ENCODE measurements around the gene LMF1. TPM values are rescaled to one million over a fixed set of nuclear protein-coding genes. Genes with fewer than 3 reads are reported as not detected.

Gene LMF1
- total RNA-seq, 6 donors from 2014 or later = 20.3 to 147 (median 28.2) TPM

DNA sequence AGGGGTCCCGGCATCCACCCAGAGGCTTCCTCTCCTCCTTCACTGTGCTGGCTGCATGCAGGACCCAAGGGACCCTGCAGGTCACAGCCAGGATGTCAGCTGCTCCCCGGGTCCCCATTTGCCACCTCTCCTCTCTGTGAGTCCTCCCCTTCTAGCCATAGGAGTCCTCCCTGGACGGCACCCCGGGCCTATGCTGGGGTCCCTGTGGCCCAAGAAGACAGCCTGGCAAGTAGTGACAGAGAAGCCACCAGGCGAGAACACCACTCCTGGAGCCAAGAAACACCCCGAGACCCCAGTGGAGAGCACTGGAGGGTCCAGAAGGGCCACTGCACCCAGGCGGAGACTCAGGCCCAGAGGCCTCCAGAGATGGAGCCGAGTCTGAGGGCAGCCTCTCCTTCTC, 44.1 kb downstream of the LMF1 start:
- DNase-seq (no peak), ATAC-seq (ENCODE audit: low FRiP score in 2 of 2) (no peak)
- Histone ChIP-seq H3K27ac (no peak overlapping the region), H3K27me3 (no peaks in the 10 kb centered on the region), H3K4me3 (no peak overlapping the region), H3K9me3 (no peaks in the 10 kb centered on the region), H3K36me3 (peaks cover 0 to 22% (median 14%) of the 10 kb centered on the region in 4 donors), H3K4me1 (no peaks in the 10 kb centered on the region)
- WGBS, 2 donors = 93% methylated on average over 3 of the region's 8 CpGs; no CpG with 5 or more reads in 1 of the 2 donors
- no peak for TF ChIP-seq POLR2AphosphoS5 (IDR thresholded peaks at IDR 0.05)
- TF ChIP-seq EP300 (IDR thresholded peaks at IDR 0.05) = no peak
- TF ChIP-seq, protein P1, sequence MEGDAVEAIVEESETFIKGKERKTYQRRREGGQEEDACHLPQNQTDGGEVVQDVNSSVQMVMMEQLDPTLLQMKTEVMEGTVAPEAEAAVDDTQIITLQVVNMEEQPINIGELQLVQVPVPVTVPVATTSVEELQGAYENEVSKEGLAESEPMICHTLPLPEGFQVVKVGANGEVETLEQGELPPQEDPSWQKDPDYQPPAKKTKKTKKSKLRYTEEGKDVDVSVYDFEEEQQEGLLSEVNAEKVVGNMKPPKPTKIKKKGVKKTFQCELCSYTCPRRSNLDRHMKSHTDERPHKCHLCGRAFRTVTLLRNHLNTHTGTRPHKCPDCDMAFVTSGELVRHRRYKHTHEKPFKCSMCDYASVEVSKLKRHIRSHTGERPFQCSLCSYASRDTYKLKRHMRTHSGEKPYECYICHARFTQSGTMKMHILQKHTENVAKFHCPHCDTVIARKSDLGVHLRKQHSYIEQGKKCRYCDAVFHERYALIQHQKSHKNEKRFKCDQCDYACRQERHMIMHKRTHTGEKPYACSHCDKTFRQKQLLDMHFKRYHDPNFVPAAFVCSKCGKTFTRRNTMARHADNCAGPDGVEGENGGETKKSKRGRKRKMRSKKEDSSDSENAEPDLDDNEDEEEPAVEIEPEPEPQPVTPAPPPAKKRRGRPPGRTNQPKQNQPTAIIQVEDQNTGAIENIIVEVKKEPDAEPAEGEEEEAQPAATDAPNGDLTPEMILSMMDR (IDR thresholded peaks at IDR 0.05) = no peak
- TF ChIP-seq POLR2A (IDR thresholded peaks at IDR 0.05) = no peak

DNA sequence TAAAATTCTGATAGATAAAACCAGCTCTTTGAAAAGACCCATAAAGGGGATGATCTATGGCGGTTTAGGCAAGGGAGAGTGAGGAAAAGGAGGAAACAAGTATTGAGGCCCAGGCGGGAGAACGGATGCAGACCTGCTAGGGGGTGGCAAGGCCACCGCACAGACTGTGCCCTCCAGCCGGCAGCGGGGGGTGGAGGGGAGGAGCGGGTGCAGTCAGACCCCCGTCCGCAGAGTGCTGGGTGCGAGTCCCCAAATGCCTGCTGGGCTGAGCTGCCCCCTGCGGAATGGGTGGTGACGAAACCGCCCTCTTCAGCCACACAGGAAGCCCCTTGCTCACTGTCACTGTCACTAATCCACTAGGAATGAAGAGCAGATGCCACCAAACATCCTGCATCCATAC, 46.0 kb downstream of the LMF1 start:
- DNase-seq (peak in 1 of 2 donors; percentile 53), ATAC-seq (ENCODE audit: low FRiP score in 2 of 2) (no peak)
- Histone ChIP-seq H3K27me3 (no peaks in the 10 kb centered on the region), H3K36me3 (peaks cover 0 to 11% (median under 1%) of the 10 kb centered on the region in 4 donors), H3K4me1 (peaks cover 0 to 7% (median 0%) of the 10 kb centered on the region in 4 donors), H3K27ac (no peak overlapping the region), H3K4me3 (no peak overlapping the region), H3K9me3 (no peaks in the 10 kb centered on the region)
- TF ChIP-seq POLR2A (IDR thresholded peaks at IDR 0.05) (no peak), EP300 (IDR thresholded peaks at IDR 0.05) (no peak), POLR2AphosphoS5 (IDR thresholded peaks at IDR 0.05) (no peak)
- TF ChIP-seq, protein P1 (IDR thresholded peaks at IDR 0.05) = no peak
- WGBS, 2 donors = 92 to 98% methylated on average over 9 to 13 of the region's 13 CpGs

DNA sequence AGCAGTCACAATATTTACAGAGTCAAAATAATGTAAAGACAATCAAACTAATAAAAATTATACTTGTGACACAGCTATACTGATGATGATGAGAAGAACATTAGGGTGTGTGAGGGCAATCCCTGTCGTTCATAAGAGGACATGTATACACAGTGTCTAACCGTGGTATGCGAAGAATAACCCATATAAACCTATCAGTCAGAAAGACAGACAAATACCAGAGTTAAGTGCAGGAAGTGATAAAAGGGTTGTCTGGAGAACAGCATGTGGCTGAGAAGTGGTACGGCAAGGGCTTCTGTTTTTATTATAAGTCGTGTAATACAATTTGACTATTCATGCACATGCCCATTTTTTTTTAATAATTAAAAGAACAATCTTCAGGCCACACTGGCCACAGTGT, 46.7 kb downstream of the LMF1 start:
- DNase-seq (no peak), ATAC-seq (ENCODE audit: low FRiP score in 2 of 2) (no peak)
- no peak overlapping the region for H3K27ac ChIP-seq
- WGBS, 2 donors = 91 to 94% methylated on average over 5 of the region's 5 CpGs
- H3K9me3 ChIP-seq = no peaks in the 10 kb centered on the region
- no peaks in the 10 kb centered on the region for H3K27me3 ChIP-seq
- TF ChIP-seq EP300 (IDR thresholded peaks at IDR 0.05) (no peak), POLR2AphosphoS5 (IDR thresholded peaks at IDR 0.05) (no peak), POLR2A (IDR thresholded peaks at IDR 0.05) (no peak)
- TF ChIP-seq, protein P1 (IDR thresholded peaks at IDR 0.05) = no peak
- no peak overlapping the region for H3K4me3 ChIP-seq
- peaks cover 0 to 7% (median 0%) of the 10 kb centered on the region in 4 donors for H3K4me1 ChIP-seq
- peaks cover 0 to 7% (median 0%) of the 10 kb centered on the region in 4 donors for H3K36me3 ChIP-seq

DNA sequence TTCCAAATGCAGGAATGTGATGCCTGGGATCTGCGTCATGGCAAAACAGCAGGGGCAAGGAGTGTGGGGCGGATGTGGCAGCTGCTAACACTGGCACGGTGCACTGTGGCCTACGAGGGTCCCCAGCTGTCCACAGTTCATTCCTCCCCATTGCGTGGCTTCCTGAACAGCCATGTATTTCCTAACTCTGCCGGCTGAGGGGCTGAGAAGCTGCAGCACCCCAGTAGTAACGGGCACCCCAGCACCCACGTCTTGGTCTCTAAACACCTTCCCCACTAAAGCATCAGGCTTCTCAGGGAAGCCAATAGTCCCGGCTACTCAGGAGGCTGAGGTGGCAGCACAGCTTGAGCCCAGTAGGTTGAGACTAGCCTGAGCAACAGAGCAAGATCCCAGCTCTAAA, 47.6 kb downstream of the LMF1 start:
- DNase-seq = no peak
- peaks cover 0 to 7% (median 2%) of the 10 kb centered on the region in 4 donors for H3K36me3 ChIP-seq
- no peaks in the 10 kb centered on the region for H3K9me3 ChIP-seq
- H3K4me3 ChIP-seq = no peak overlapping the region
- no peak overlapping the region for H3K27ac ChIP-seq
- TF ChIP-seq POLR2AphosphoS5 (IDR thresholded peaks at IDR 0.05) (no peak), EP300 (IDR thresholded peaks at IDR 0.05) (no peak), POLR2A (IDR thresholded peaks at IDR 0.05) (no peak)
- TF ChIP-seq, protein P1 (IDR thresholded peaks at IDR 0.05) = no peak
- H3K27me3 ChIP-seq = no peaks in the 10 kb centered on the region
- WGBS, 2 donors = 94 to 100% methylated on average over 4 to 9 of the region's 9 CpGs
- peaks cover 0 to 7% (median 0%) of the 10 kb centered on the region in 4 donors for H3K4me1 ChIP-seq
- no peak for ATAC-seq (ENCODE audit: low FRiP score in 2 of 2)

DNA sequence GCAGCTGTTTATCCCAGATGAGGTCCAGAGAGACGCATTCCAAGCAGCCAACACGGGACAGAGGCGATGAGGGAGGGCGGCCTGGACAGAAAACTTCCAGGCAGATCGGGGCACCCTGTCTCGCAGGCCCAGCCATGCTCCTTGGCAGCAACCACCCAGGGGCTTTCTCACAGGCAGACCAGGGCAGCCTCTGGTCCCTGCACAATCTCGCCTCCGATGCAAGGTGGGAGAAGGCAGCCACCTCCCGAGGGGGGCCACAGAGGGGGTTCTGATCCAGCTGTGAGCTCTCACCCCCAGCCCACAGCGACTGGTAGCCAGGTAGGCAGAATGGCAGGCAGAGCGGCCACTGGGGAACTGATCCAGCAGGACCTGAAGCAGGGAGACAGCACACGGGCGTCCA, 48.7 kb downstream of the LMF1 start:
- no peak overlapping the region for H3K27ac ChIP-seq
- 94 to 95% methylated on average over 9 to 13 of the region's 13 CpGs for WGBS, 2 donors
- peaks cover 0 to 7% (median 2%) of the 10 kb centered on the region in 4 donors for H3K36me3 ChIP-seq
- H3K4me1 ChIP-seq = peaks cover 0 to 7% (median 0%) of the 10 kb centered on the region in 4 donors
- no peak for ATAC-seq (ENCODE audit: low FRiP score in 2 of 2)
- TF ChIP-seq POLR2A (IDR thresholded peaks at IDR 0.05) (no peak), POLR2AphosphoS5 (IDR thresholded peaks at IDR 0.05) (no peak), EP300 (IDR thresholded peaks at IDR 0.05) (no peak)
- TF ChIP-seq, protein P1 (IDR thresholded peaks at IDR 0.05) = no peak
- no peak overlapping the region for H3K4me3 ChIP-seq
- H3K27me3 ChIP-seq = no peaks in the 10 kb centered on the region
- no peaks in the 10 kb centered on the region for H3K9me3 ChIP-seq
- DNase-seq = peak in 1 of 2 donors; percentile 55

Measured in upper lobe of left lung (tissue), 6 donors.